Measurements from ENCODE around the gene CIT. TPM values are rescaled to one million over a fixed set of nuclear protein-coding genes. Genes with fewer than 3 reads are reported as not detected.

CIT gene
- total RNA-seq, 1 donor from 2014 or later = 85.9 TPM

DNA sequence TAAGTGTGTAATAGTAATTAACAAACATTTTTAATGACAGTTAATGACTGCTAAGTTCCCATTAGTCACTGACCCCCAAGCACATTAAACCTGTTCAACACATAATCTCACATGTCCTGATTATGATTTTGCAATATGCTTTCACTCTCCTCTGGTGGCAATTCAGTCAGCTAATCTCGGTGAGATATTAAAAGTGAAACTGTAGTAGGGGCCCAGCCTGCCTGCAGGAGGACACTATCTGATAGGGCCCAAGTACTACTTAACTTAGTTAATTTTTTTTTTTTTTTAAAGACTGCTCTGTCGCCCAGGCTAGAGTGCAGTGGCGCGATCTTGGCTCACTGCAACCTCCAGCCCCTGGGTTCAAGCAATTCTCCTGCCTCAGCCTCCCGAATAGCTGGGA is 48.8 kb downstream of the CIT start:
- peaks cover 26% of the 10 kb centered on the region for H3K36me3 Mint-ChIP-seq (ENCODE audit: low read depth)
- no peak for DNase-seq (ENCODE audit: low read depth, low spot score)
- H3K9me3 Mint-ChIP-seq = no peaks in the 10 kb centered on the region
- TF ChIP-seq, protein P1, sequence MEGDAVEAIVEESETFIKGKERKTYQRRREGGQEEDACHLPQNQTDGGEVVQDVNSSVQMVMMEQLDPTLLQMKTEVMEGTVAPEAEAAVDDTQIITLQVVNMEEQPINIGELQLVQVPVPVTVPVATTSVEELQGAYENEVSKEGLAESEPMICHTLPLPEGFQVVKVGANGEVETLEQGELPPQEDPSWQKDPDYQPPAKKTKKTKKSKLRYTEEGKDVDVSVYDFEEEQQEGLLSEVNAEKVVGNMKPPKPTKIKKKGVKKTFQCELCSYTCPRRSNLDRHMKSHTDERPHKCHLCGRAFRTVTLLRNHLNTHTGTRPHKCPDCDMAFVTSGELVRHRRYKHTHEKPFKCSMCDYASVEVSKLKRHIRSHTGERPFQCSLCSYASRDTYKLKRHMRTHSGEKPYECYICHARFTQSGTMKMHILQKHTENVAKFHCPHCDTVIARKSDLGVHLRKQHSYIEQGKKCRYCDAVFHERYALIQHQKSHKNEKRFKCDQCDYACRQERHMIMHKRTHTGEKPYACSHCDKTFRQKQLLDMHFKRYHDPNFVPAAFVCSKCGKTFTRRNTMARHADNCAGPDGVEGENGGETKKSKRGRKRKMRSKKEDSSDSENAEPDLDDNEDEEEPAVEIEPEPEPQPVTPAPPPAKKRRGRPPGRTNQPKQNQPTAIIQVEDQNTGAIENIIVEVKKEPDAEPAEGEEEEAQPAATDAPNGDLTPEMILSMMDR (conservative IDR thresholded peaks at IDR 0.05) = no peak
- no peak overlapping the region for H3K4me3 Mint-ChIP-seq
- H3K4me1 Mint-ChIP-seq = no peaks in the 10 kb centered on the region
- no peaks in the 10 kb centered on the region for H3K27me3 Mint-ChIP-seq (ENCODE audit: low read depth)
- no peak overlapping the region for H3K27ac Mint-ChIP-seq (ENCODE audit: unreplicated experiment)

DNA sequence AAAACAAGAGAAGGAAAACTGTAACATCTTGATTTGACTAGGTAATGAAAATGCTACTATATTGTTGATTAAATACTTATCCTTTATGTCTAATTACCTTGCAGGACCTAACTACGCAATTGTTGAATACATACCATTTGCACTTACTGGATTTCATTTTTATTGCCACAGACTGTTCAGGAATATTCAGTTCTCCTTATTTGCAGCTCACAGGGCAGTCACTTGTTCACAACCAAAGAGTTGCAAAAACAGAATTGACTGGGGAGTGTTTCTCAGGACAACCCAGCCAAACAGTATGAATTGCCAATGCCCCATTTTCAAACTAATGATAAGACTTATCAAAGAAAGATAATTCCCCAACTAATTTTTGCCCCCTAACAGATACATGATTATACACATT is 49.4 kb downstream of the CIT start:
- Mint-ChIP-seq H3K27me3 (ENCODE audit: low read depth) (no peaks in the 10 kb centered on the region), H3K36me3 (ENCODE audit: low read depth) (peaks cover 24% of the 10 kb centered on the region), H3K4me3 (no peak overlapping the region), H3K4me1 (no peaks in the 10 kb centered on the region), H3K9me3 (no peaks in the 10 kb centered on the region), H3K27ac (ENCODE audit: unreplicated experiment) (no peak overlapping the region)
- DNase-seq (ENCODE audit: low read depth, low spot score) = no peak
- TF ChIP-seq, protein P1 (conservative IDR thresholded peaks at IDR 0.05) = no peak

DNA sequence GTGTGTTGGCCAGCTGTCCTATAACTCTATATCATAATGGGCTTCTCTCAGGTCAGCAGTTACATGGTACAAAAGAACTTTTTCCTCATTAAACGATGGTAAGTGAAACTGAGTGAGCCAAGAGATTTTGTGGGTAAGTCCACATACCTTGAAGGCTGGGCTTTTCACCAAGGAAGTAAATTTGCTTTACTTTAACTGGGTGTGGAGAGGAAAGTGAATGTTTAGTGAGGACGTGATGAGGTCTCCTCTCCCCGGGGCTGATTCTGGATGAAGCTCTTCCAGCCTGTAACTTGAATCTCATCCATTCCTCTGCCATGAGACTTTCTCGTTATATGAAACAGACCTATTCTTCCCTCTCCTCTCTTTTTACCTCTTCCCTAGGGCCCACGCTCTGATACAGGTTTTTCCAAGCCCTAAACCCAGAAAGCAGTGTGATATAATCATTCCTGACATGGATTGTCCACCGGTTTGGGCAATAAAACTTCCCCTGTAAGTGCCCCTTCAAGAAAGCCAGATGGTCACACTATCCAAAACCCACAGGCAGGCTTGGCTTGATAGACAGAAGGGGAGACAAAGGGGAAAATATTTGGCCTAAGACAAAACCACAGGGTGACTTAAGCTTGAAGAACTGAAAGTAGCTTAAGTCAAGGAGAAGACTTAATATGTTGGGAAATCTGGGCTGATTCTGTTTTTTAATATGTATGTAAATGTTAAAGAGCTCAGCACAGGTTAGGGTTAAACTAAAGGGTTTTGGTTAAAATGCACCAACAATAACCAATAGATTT is 50.3 kb downstream of the CIT start:
- Mint-ChIP-seq H3K27ac (ENCODE audit: unreplicated experiment) (no peak overlapping the region), H3K36me3 (ENCODE audit: low read depth) (peaks cover 23% of the 10 kb centered on the region), H3K9me3 (no peaks in the 10 kb centered on the region), H3K4me3 (no peak overlapping the region), H3K27me3 (ENCODE audit: low read depth) (no peaks in the 10 kb centered on the region), H3K4me1 (no peaks in the 10 kb centered on the region)
- DNase-seq (ENCODE audit: low read depth, low spot score) = no peak
- TF ChIP-seq, protein P1 (conservative IDR thresholded peaks at IDR 0.05) = no peak

DNA sequence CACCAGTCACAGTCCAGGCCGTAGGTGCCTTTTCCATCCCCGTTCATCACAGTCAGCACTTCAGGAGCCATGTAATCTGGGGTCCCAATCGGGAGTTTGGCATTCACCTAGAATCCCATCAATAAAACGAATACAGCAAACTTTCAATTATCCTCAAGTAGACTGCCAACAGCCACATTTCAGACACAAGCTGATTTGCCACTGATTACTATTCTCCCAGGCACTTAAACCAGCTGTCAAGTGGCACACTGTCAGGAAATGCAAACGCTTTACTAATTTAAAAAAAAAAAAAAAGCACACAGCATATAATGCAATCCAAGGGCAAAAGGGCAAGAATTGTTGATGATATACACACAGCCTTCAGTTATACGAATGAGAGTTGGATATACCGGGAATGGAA is 51.9 kb downstream of the CIT start:
- Mint-ChIP-seq H3K4me3 (no peak overlapping the region), H3K36me3 (ENCODE audit: low read depth) (peaks cover 26% of the 10 kb centered on the region), H3K9me3 (no peaks in the 10 kb centered on the region), H3K27ac (ENCODE audit: unreplicated experiment) (no peak overlapping the region), H3K27me3 (ENCODE audit: low read depth) (no peaks in the 10 kb centered on the region), H3K4me1 (no peaks in the 10 kb centered on the region)
- TF ChIP-seq, protein P1 (conservative IDR thresholded peaks at IDR 0.05) = no peak
- DNase-seq (ENCODE audit: low read depth, low spot score) = no peak

DNA sequence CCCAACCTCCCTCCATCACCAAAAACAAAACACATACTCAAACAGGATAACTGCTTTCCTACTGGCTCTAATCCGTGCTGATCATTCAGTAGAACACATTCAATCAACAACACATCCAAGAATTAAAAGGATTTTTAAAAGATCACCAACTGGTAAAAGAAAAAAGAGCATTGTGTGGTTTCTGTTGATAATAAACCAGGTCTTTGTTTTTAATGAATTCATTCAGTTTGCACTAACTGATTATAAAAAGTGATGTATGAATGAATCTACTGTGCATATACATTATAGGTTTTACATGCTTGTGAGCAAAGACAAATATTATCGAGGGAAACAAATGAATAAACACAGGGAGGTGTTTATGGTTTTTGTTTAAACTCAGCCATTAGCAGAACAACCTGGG is 55.1 kb downstream of the CIT start:
- H3K27ac Mint-ChIP-seq (ENCODE audit: unreplicated experiment) = no peak overlapping the region
- no peaks in the 10 kb centered on the region for H3K4me1 Mint-ChIP-seq
- no peaks in the 10 kb centered on the region for H3K27me3 Mint-ChIP-seq (ENCODE audit: low read depth)
- H3K9me3 Mint-ChIP-seq = no peaks in the 10 kb centered on the region
- TF ChIP-seq, protein P1 (conservative IDR thresholded peaks at IDR 0.05) = no peak
- H3K36me3 Mint-ChIP-seq (ENCODE audit: low read depth) = peaks cover 17% of the 10 kb centered on the region
- no peak overlapping the region for H3K4me3 Mint-ChIP-seq
- no peak for DNase-seq (ENCODE audit: low read depth, low spot score)

All from neural crest cell (in vitro differentiated cells).